ENCODE data around the gene FUT2.

GRCh38 chr19:48713864-48714755 lies 18.3 kb downstream of the FUT2 start:
- TF ChIP-seq POLR2A (IDR thresholded peaks at IDR 0.05), result peak in 1 of 2 donors; percentile 55
- no peak for TF ChIP-seq CTCF (IDR thresholded peaks at IDR 0.05)

Data from thyroid gland (tissue), 4 donors.